GM18867 (cell line): ENCODE results near the gene NCMAP.

ENCODE experiments used
- ATAC-seq: cut with Tn5 transposase; IDR thresholded peaks from one replicate; pipeline ENCODE4 v1.9.1; 2021; ENCODE audit warnings: mild to moderate bottlenecking, moderate library complexity; ENCODE audit not compliant: unreplicated experiment

The NCMAP gene

DNA sequence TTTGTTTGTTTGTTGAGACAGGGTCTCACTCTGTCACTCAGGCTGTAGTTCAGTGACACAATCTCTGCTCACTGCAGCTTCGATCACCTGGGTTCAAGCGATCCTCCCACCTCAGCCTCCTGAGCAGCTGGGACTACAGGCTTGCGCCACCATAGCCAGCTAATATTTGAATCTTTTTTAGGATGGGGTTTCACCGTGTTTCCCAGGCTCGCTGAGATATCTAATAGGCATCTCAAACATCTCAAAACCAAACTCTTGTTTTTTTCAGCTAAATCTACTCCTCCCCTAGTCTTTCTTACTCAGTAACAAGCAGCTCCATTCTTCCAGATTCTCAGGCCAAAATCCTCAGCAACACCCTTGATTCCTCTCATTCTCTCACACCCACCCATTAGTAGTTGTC is 65.2 kb downstream of the NCMAP start:
- no peak for ATAC-seq

DNA sequence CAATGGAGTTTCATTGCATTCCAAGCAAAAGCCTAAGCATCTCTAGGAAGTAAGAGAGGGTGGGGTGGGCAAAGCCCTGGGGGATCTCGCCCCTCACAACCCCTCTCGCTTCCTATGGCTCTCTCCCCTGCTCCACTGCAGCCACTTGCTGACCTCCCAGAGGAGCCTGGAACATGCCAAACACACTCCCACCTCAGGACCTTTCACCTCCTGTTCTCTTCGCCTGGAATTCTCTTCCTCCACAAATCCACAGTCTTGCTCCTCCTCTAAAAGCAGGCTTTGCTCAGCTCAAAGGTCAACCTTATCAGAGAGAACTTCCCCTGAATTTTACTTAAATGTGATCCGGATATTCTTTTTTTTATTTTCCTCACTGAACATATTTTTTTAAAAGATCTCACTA is 66.3 kb downstream of the NCMAP start:
- no peak for ATAC-seq

DNA sequence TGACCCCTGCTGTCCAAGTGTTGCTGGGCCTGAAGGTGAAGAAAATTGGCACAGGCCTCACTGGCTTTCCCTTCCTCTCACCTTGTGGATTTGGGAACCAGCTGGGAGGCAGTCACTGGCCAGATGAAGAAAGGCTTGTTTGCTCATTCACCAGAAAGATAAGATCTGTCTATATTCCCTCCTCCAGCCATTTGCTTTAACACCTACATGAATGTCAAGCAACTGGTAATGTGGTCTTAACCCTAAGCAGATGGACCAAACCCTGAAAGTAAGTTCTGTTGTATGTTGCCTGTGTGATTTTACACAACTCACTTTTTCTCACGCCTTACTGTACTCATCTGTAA is 76.9 kb downstream of the NCMAP start:
- ATAC-seq: no peak

GRCh38 chr1:24635195-24635843 is 79.4 kb downstream of the NCMAP start:
- no peak for ATAC-seq

DNA sequence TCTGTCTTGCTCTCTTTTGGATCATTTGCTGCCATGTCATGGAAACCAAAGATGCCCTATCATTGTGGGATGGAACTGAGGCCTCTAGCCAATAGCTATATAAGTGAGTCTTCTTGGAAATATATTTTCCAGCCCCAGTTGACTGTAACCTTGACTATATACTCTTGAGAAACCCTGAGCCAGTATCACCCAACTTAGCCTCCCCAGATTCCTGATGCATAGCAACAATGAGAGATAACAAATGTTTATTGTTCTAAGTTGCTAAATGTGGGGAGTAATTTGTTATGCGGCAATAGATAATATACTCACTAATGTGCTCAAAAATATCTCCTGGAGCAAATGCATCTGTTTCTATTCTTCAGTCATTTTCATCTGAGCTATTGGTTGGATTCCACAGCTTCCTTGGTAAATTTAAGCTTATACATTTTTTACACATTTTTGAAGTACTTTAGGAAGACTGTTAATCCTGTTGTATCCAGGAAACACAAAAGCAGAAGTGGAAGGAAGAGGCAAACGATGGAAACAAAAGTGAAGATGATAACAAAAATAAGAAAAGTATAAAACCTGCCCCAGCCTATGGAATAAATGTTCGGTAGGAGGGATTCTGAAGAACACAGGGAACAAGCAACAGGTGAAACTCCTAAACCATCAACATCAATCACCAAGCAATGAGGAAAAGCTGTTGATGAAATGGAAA is 80.9 kb downstream of the NCMAP start:
- no peak for ATAC-seq

- ATAC-seq: no peak
Measured at GRCh38 chr1:24639094-24639493, 83.2 kb downstream of the NCMAP start.

GRCh38 chr1:24639881-24640280 is 84.0 kb downstream of the NCMAP start:
- ATAC-seq: no peak

GRCh38 chr1:24640288-24640687 is 84.4 kb downstream of the NCMAP start:
- no peak for ATAC-seq

DNA sequence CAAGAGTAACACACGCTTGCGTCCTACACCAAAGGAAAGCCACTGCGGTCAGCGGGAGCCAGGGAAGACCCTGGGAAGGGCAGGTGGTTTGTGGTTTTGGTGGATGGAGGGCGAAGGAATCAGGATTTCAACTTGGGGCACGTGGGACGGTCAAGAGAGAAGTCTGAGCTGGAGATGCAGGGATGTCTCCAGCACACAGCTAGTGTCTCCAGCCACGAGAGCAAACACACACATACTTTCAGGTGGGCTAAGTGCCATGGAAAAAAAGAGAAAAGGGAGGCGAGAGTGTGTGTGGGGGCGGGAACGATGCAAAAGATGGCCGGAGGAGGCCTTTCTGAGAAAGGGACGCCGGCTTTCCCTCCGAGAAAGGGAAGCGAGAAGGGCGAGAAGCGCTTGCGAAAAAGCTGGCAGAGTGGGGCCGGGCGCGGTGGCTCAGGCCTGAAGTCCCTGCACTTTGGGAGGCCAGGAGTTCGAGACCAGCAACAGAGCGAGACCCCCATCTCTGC is 85.8 kb downstream of the NCMAP start:
- ATAC-seq: no peak

- peak; percentile 87 for ATAC-seq
Measured at GRCh38 chr1:24642481-24643362, 86.8 kb downstream of the NCMAP start, which contains the start of gene SRRM1. SRRM1 (plus strand) TSS chr1:24643302; CDS start chr1:24643327, 25 bp downstream.

DNA sequence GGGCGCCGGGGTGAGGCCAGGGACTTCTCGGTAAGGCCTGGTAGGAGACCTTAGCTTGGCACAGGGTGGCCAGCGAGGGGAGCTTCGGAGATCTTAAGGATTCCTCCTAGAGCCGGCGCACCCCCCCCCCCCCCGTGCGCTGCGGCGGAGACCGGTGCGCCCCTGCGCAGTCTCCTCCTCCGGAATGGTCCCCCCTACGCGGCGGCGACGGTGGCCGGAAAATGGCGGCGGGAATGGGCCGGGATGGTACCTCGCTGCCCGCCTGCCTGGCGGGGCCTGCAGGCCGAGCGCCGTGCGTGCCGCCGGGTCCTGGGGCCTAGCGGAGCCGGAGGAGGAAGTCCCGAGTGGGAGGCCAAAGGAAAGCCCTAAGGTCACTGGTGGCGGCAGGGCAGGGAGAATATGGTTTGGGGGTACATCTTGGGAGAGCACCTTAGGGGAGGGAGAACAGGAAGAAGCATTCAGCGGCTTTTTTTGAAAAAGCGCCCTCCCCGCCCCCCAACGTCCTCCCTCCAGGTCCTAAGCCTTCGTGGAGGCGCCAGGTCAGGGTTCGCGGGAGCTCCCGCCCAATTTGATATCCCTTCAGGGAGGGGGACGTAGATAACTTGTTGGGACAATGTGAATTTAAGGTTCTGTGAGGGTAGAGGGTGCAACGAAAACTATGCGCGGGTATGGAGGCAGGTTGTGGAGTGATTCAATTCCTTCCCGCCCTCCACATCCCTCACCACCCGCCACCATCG is 87.6 kb downstream of the NCMAP start:
- ATAC-seq: peak; percentile 16

DNA sequence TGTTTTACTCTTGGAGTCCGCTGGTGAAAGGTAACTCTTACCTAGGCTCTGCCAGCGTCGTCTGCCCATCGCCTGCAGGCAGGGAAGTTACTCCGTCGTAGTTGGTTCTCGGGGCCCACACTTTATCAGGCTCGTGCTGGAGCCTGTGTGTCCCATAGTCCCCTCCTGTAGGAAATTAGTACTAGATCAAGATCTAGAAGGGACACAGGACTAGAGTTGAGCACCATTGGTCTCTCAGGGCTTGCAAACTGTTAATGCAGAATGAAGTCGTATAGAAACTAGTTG is 88.2 kb downstream of the NCMAP start:
- ATAC-seq: no peak

DNA sequence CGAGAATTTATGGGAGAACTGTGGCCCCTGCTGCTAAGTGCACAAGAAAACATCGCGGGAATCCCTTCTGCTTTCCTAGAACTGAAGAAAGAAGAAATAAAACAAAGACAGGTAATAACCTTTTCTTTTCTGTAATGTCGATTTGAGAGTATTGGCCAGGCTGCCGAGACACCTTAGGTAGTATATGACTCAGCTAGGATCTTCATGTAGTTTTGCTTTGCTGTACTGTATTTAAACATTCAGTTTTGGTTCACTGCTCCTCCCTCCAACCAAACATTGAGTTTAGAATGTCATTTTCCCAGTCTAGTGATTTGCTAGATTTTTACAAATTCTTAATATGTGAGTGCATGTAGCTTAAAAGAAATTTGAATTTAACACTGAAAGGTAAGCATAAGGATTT is 93.0 kb downstream of the NCMAP start:
- ATAC-seq: no peak

DNA sequence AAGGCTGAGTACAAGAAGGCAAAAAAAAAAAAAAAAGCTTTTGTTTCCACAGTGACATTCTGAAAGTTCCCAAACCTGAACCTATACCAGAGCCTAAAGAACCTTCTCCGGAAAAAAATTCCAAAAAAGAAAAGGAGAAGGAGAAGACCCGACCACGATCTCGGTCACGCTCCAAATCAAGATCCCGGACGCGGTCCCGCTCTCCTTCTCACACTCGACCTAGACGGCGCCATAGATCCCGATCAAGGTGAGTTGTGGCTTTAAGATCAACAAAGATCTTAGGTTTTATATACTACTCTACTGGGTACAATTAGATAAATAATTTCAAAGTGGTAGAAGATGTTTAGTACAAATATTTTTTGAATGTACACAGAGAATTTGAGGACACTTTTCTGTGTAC is 96.5 kb downstream of the NCMAP start:
- ATAC-seq: no peak

DNA sequence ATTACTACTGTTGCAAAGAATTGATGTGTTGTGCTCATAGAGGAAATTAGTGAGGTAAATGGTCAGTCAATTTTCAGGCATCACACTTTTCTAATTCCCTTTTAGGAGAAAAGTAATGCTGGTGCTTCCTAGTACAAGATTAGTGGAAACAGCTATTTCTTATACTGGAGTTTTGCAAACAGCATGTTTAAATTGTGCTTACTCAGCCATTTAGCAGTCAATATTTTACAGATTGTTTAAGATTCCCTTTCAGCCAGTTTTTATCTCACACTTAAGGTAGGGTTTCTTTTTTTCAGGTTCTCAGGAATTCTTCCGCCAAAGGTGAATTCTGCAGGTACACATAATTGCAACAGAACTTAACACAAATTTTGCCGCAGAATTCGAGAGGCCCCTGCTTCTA is 98.1 kb downstream of the NCMAP start:
- ATAC-seq: no peak

DNA sequence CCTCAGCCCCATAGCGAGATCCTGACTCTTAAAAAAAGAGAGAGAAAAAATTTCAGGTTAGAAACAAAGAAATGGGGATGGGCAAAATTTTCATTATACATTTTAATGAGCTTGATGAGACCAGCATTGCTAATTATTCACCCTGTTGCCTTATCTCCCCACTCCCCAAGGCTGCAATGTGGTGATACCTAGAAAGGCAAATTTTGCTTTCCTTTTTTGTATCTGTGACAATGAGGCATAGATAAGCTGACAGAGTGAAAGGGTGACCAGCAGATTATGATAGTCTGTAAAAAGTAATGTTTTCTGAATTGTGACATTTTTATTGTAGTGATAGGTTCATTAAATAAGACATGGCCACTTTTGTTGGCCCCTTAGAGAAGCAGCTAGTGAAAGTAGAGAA is 100.2 kb downstream of the NCMAP start:
- ATAC-seq: no peak

DNA sequence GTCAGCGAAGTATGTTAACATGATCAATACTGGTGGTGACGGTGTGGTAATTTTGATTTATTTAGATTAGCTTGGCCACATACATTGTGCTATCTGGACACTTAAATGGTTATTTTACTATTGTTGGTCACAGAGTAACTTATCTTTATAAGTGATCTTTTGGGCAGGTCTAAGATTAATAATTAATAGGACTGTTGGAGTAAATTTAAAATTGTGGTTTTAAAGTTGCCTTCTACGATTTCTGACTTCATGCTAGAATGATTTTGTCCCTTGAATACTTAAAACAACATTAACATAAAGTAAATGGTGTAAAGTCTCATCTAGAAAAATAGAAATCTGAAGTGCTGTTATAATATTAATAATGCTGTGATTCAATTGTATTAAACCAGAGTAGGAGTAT is 101.9 kb downstream of the NCMAP start:
- ATAC-seq: no peak
